ENCODE results near the gene LRRN4CL.
"Not testable (repeated sequence)": the region's sequence is repeated elsewhere in the genome, so short reads cannot be mapped to it uniquely, and the experiment has no call there.

Gene LRRN4CL

DNA sequence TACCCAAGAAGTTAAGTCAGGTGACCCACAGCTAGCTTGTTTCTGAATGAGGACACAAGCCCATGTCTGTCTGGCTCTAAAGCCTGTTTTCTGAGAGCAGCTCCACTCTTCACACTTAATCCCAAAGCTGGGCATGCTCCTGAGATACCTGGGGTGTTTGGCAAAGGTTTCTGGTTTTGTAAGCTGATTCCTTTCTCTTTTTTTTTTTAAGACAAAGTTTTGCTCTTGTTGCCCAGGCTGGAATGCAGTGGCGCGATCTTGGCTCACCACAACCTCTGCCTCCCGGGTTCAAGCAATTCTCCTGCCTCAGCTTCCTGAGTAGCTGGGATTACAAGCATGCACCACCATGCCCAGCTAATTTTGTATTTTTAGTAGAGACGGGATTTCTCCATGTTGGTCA is 4.3 kb upstream of the LRRN4CL start:
- not testable (repeated sequence) for H3K4me3 ChIP-seq (ENCODE audit: extremely low read depth, insufficient read depth, low read length, poor library complexity, severe bottlenecking); H3K27ac ChIP-seq (ENCODE audit: low read depth, low read length, severe bottlenecking); H3K9me3 ChIP-seq (ENCODE audit: control insufficient read depth, low read length)
- 89 to 100% methylated on average over 1 of the region's 4 CpGs for WGBS, 2 experiments (ENCODE audit: insufficient coverage in 2 of 2)
- Histone ChIP-seq H3K36me3 (ENCODE audit: control insufficient read depth, insufficient read depth, low read length) (peaks cover 49% of the 10 kb centered on the region), H3K4me1 (ENCODE audit: control insufficient read depth, insufficient read depth, low read length, poor library complexity, severe bottlenecking) (peaks cover 12% of the 10 kb centered on the region)

DNA sequence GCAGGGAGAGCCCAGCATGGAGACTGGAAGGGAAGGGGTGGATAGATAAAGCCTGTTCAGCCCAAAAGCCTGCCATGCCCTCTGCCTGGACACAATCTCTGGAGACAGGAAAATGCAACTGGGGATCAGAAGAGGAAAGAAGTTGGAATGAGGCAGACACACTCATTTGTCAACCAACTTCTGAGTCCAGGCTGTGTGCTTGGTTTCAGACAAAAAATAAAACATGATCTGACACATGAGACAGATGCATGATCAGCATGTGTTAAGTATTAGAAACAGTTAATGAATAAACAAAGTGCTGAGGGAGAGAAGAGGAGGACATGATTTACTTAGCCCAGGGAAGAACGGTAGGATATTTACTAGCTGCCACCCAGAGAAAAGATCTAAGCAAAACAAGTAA is 839 bp downstream of the LRRN4CL start:
- H3K27ac ChIP-seq (ENCODE audit: low read depth, low read length, severe bottlenecking): no peak overlapping the region
- no peaks in the 10 kb centered on the region for H3K9me3 ChIP-seq (ENCODE audit: control insufficient read depth, low read length)
- H3K36me3 ChIP-seq (ENCODE audit: control insufficient read depth, insufficient read depth, low read length): peaks cover 36% of the 10 kb centered on the region
- H3K4me1 ChIP-seq (ENCODE audit: control insufficient read depth, insufficient read depth, low read length, poor library complexity, severe bottlenecking): peaks cover 12% of the 10 kb centered on the region
- H3K4me3 ChIP-seq (ENCODE audit: extremely low read depth, insufficient read depth, low read length, poor library complexity, severe bottlenecking): no peak overlapping the region
- WGBS, 2 experiments (ENCODE audit: insufficient coverage in 2 of 2): 100% methylated on average over 1 of the region's 1 CpG; no CpG with 5 or more reads in 1 of the 2 experiments

DNA sequence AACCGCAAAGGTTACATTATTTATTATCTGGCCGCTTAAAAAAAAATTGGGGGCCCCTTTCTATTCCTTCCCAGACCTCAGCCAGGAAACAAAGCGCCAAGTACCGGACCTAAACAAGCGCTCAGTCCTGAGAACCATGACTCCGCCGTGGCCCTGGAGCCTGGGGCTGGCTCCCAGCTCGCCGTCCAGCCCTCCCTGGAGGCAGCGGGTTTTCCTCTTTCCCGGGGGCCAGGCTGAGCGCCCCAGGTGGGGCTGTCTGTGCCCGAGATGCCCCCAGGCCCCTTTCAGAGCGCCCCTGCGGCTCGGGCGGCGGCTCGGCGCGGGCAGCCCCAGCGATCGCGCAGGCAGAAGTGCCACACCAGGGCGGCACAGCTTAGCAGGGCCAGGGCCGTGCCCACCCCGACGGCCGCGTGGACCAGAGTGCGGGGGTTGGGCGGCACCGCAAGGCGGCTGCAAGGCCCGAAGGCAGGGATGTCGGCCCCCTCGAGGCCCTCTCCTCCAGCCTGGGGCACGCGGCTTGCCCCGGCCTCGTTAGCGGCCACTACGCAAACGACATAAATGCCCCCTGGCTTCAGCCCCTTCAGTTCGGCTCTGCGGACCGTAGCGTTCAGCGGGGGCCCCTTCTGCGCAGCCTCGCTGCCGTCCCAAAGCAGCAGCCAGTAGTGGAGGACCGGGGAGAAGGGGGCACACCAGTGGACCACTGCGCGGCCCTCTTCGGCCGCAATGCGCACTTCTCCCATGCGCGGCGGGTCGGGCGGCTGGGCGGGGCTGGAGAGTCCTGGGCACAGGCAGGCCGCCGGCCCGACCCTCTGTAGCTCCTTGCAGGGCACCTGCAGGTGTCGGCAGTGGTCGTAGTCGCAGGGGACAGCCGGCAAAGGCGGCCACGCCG is 1.6 kb downstream of the LRRN4CL start:
- Histone ChIP-seq H3K9me3 (ENCODE audit: control insufficient read depth, low read length) (no peaks in the 10 kb centered on the region), H3K27ac (ENCODE audit: low read depth, low read length, severe bottlenecking) (no peak overlapping the region), H3K4me1 (ENCODE audit: control insufficient read depth, insufficient read depth, low read length, poor library complexity, severe bottlenecking) (peaks cover 12% of the 10 kb centered on the region), H3K36me3 (ENCODE audit: control insufficient read depth, insufficient read depth, low read length) (peaks cover 29% of the 10 kb centered on the region), H3K4me3 (ENCODE audit: extremely low read depth, insufficient read depth, low read length, poor library complexity, severe bottlenecking) (no peak overlapping the region)
- 94 to 95% methylated on average over 64 to 74 of the region's 74 CpGs for WGBS, 2 experiments (ENCODE audit: insufficient coverage in 2 of 2)

DNA sequence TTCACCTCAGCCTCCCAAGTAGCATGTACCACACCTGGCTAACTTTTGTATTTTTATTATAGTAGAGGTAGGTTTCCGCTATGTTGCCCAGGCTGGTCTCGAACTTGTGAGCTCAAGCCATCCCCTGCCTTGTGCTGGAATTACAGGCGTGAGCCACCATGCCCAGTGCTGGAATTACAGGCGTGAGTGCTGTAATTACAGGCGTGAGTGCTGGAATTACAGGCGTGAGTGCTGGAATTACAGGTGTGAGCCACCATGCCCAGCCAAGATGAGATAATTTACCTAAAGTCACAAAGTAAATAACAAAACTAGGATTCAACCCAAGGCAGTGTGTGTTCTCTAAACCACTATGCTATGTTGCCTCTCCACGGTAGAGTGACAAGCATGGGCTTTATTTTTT is 6.8 kb downstream of the LRRN4CL start:
- WGBS, 2 experiments (ENCODE audit: insufficient coverage in 2 of 2): 88 to 99% methylated on average over 5 of the region's 7 CpGs
- H3K9me3 ChIP-seq (ENCODE audit: control insufficient read depth, low read length): no peaks in the 10 kb centered on the region
- H3K36me3 ChIP-seq (ENCODE audit: control insufficient read depth, insufficient read depth, low read length): peaks cover 5% of the 10 kb centered on the region
- no peak overlapping the region for H3K4me3 ChIP-seq (ENCODE audit: extremely low read depth, insufficient read depth, low read length, poor library complexity, severe bottlenecking)
- H3K27ac ChIP-seq (ENCODE audit: low read depth, low read length, severe bottlenecking): no peak overlapping the region
- peaks cover 8% of the 10 kb centered on the region for H3K4me1 ChIP-seq (ENCODE audit: control insufficient read depth, insufficient read depth, low read length, poor library complexity, severe bottlenecking)

DNA sequence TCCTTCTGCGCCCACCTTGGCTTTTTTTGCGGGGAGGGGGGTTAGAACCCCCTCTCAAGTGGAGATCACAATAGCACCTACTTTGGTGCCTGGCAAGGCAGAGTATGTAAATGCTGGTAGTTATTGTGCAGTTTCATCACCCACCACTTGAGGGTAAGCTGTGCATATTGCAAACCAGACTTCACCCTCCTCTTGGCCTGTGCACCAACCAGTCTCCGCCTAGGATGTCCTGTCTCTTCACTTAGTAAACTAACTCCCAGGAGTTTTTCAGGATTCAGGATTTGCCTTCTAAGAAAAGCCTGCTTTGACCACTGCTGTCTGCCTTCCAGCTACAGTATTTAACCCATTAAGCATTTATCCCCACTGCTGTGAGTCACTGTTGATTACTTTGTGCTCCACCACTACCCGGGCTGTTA is 8.5 kb downstream of the LRRN4CL start:
- Histone ChIP-seq H3K27ac (ENCODE audit: low read depth, low read length, severe bottlenecking) (peak overlapping the region; percentile 30), H3K4me1 (ENCODE audit: control insufficient read depth, insufficient read depth, low read length, poor library complexity, severe bottlenecking) (peaks cover 8% of the 10 kb centered on the region), H3K4me3 (ENCODE audit: extremely low read depth, insufficient read depth, low read length, poor library complexity, severe bottlenecking) (no peak overlapping the region), H3K9me3 (ENCODE audit: control insufficient read depth, low read length) (no peaks in the 10 kb centered on the region), H3K36me3 (ENCODE audit: control insufficient read depth, insufficient read depth, low read length) (peaks cover 18% of the 10 kb centered on the region)
- WGBS, 2 experiments (ENCODE audit: insufficient coverage in 2 of 2): 89 to 94% methylated on average over 3 of the region's 4 CpGs

DNA sequence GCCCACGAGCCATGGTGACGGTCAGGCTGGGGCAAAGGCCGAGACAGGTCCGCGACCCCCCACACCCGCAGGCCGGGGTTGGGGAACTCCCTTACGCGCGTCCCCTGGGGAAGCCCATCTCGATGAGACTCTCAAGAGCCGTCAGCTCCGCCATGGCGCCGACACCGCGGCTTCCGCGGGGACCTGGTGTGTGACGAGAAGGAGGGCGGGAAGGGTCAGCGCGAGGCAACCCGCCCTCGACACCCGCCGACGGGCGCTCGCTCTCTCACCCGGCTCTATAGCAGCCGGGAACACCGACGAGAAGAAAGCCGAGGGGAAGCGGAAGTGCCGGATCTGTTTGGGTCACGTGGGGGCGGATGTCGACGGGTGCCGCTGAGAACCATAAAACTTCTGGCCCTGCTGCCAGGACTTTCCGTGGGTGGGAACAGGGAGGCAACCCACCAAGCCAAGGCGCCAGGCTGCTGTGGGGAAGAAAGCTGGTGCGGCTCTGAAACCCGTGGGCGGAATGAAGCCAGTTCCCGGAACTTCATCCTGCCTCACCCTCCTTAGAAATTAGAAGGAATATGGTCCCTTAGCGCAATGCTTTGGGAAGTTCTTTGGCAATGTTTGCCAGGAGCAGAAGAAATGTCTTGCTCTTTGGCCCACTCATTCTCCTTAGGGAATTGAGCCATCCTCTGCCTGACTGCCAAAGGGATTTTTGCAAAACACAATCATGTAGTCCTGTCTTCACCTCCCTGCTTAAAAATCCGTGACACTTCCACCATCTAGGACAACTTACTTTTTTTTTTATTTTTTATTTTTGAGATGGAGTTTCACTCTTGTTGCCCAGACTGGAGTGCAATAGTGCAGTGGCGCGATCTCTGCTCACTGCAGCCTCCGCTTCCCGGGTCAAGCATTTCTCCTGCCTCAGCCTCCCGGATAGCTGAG is 10.3 kb downstream of the LRRN4CL start, which contains the start of gene UBXN1:
Gene UBXN1, minus strand, starts transcription at position 304 of the 927 bp plus-strand sequence. Its CDS starts 150 bp downstream, at position 154.
- 4 to 11% methylated on average over 36 to 46 of the region's 55 CpGs for WGBS, 2 experiments (ENCODE audit: insufficient coverage in 2 of 2)
- peak within 1 kb of the TSS; percentile 80 for H3K27ac ChIP-seq (ENCODE audit: low read depth, low read length, severe bottlenecking)

DNA sequence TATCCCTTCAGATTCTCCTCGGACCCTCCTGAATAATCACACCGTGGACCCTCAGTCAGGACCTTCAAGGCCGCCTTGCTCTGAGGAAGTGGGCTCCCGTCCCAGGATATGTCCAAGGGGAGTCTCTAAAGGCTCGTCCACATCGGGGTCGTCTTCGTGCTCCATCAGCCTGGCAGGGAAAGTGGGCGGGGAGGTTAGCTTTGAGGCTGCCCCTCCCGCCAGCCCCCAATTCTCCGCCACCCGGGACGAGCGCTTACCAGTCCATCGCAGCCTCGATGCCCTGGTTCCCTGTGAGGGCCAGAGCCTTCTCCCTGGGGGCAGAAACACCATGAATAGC is 10.9 kb downstream of the LRRN4CL start:
- 0 to 16% methylated on average over 4 to 8 of the region's 16 CpGs for WGBS, 2 experiments (ENCODE audit: insufficient coverage in 2 of 2)
- Histone ChIP-seq H3K4me3 (ENCODE audit: extremely low read depth, insufficient read depth, low read length, poor library complexity, severe bottlenecking) (peak overlapping the region; percentile 98), H3K4me1 (ENCODE audit: control insufficient read depth, insufficient read depth, low read length, poor library complexity, severe bottlenecking) (peaks cover 8% of the 10 kb centered on the region), H3K9me3 (ENCODE audit: control insufficient read depth, low read length) (no peaks in the 10 kb centered on the region), H3K36me3 (ENCODE audit: control insufficient read depth, insufficient read depth, low read length) (peaks cover 41% of the 10 kb centered on the region), H3K27ac (ENCODE audit: low read depth, low read length, severe bottlenecking) (peak overlapping the region; percentile 80)

More for the DNA sequence above, 10.3 kb downstream of the LRRN4CL start, which contains the start of gene UBXN1:
- peaks cover 35% of the 10 kb centered on the region for H3K36me3 ChIP-seq (ENCODE audit: control insufficient read depth, insufficient read depth, low read length)
- H3K4me3 ChIP-seq (ENCODE audit: extremely low read depth, insufficient read depth, low read length, poor library complexity, severe bottlenecking): peak within 1 kb of the TSS; percentile 98
- no peaks in the 10 kb centered on the region for H3K9me3 ChIP-seq (ENCODE audit: control insufficient read depth, low read length)
- H3K4me1 ChIP-seq (ENCODE audit: control insufficient read depth, insufficient read depth, low read length, poor library complexity, severe bottlenecking): peaks cover 8% of the 10 kb centered on the region

DNA sequence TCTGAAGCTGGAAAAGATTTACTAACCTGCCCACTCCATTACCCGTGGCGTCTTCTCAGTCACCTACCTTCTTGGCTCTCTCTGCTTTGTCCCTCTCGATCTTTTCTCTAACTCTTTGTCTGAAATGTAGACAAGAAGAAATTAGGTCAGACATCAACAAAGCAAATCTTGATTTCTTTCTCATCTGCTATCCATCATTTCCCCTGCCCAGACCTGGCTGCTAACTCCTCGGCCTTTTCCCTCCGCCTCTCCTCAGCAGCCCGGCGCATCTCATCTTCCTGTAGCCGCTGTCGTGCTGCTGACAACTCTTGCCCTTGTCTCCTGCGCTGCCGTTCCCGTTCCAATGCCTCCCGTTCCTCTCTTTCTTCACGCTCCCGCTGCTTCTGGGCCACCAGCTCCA is 11.6 kb downstream of the LRRN4CL start:
- H3K4me1 ChIP-seq (ENCODE audit: control insufficient read depth, insufficient read depth, low read length, poor library complexity, severe bottlenecking): peaks cover 8% of the 10 kb centered on the region
- no peak overlapping the region for H3K27ac ChIP-seq (ENCODE audit: low read depth, low read length, severe bottlenecking)
- WGBS, 2 experiments (ENCODE audit: insufficient coverage in 2 of 2): 90 to 95% methylated on average over 13 of the region's 15 CpGs
- peaks cover 47% of the 10 kb centered on the region for H3K36me3 ChIP-seq (ENCODE audit: control insufficient read depth, insufficient read depth, low read length)
- H3K4me3 ChIP-seq (ENCODE audit: extremely low read depth, insufficient read depth, low read length, poor library complexity, severe bottlenecking): peak overlapping the region; percentile 98
- no peaks in the 10 kb centered on the region for H3K9me3 ChIP-seq (ENCODE audit: control insufficient read depth, low read length)

DNA sequence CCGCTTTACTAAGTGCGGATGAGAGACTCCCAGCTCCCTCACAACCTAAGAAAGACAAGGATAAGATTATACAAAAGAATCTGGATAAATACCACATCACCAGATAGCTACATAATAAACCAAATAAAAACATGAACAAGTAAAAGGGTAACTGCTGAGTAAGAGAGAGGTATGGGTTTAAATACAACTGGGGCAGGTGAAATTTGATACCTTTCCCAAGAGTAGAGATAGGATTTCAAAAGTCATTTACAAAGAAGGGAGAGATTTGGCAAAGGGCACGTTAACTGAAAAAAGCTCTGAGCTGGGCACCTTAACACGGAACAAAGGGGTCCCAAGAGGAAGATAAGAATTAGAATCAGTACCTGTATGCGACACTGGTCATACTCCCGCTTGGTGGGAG is 12.2 kb downstream of the LRRN4CL start:
- peaks cover 47% of the 10 kb centered on the region for H3K36me3 ChIP-seq (ENCODE audit: control insufficient read depth, insufficient read depth, low read length)
- no peaks in the 10 kb centered on the region for H3K9me3 ChIP-seq (ENCODE audit: control insufficient read depth, low read length)
- H3K4me3 ChIP-seq (ENCODE audit: extremely low read depth, insufficient read depth, low read length, poor library complexity, severe bottlenecking): no peak overlapping the region
- 85 to 95% methylated on average over 3 to 6 of the region's 6 CpGs for WGBS, 2 experiments (ENCODE audit: insufficient coverage in 2 of 2)
- peaks cover 8% of the 10 kb centered on the region for H3K4me1 ChIP-seq (ENCODE audit: control insufficient read depth, insufficient read depth, low read length, poor library complexity, severe bottlenecking)
- H3K27ac ChIP-seq (ENCODE audit: low read depth, low read length, severe bottlenecking): no peak overlapping the region

DNA sequence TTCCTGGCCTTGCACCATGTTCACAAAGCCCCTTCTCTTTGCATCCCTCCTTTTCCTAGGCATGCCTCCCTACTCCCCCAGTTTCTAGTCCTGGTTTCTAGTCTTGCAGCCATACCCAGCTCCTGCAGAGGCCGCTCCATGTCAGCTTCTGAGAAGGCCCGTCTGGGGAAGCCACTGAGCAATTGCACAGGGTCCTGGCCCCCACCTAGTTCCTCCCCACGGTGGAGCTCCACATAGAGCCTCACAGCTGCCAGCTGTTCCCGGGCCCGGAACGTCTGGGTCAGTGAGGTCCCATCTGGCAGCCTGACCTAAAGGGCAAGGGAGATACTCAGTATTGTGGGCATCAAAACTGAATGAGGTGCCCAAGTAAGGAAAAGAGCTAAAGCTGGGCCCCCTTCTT is 12.6 kb downstream of the LRRN4CL start:
- Histone ChIP-seq H3K36me3 (ENCODE audit: control insufficient read depth, insufficient read depth, low read length) (peaks cover 47% of the 10 kb centered on the region), H3K9me3 (ENCODE audit: control insufficient read depth, low read length) (no peaks in the 10 kb centered on the region), H3K4me1 (ENCODE audit: control insufficient read depth, insufficient read depth, low read length, poor library complexity, severe bottlenecking) (peaks cover 8% of the 10 kb centered on the region), H3K4me3 (ENCODE audit: extremely low read depth, insufficient read depth, low read length, poor library complexity, severe bottlenecking) (no peak overlapping the region), H3K27ac (ENCODE audit: low read depth, low read length, severe bottlenecking) (no peak overlapping the region)
- WGBS, 2 experiments (ENCODE audit: insufficient coverage in 2 of 2): 87 to 95% methylated on average over 4 to 6 of the region's 6 CpGs
